Stromal cell of bone marrow (primary cell): Measurements from ENCODE around the gene AOPEP.

ENCODE experiments used
- DNase-seq: peaks from one replicate; pipeline ENCODE4 v3.0.0-alpha.2; 2012; ENCODE audit warnings: low read depth

Gene AOPEP

GRCh38 chr9:94916956-94917355 is 190.5 kb downstream of the AOPEP start:
- no peak for DNase-seq

DNA sequence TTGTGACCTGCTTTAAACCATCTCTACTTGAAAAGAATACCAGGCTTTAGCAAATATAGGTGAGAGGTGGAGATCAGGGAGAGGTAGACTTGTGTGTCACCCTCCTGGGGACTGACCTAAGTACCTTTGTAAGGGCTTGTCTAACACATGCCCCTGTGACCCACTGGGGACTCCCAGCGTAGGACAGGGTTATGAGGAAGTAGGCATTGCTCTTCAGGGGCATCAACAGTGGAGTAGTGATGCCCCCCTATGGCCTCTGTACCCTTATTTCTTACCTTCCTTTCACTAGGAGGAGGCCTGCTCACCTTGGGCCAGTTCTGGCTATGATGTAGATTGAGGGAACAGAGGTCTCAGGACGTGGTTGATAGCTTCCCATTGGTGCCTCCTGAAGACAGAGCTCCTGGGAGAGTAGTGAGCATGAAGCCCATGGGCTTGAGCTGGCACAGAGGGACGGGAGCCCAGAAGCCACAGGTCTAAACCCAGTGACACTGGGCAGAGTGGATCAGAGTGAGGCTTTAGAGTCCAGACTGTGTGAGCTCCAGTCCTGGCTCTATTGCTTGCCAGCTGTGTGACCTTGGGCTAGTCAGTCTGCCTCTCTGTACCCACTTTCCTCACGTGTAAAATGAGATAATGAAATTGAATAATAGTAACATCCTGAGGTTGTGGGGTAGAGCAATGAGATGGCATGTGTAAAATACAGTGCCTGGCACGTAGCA is 191.7 kb downstream of the AOPEP start:
- DNase-seq: no peak

DNA sequence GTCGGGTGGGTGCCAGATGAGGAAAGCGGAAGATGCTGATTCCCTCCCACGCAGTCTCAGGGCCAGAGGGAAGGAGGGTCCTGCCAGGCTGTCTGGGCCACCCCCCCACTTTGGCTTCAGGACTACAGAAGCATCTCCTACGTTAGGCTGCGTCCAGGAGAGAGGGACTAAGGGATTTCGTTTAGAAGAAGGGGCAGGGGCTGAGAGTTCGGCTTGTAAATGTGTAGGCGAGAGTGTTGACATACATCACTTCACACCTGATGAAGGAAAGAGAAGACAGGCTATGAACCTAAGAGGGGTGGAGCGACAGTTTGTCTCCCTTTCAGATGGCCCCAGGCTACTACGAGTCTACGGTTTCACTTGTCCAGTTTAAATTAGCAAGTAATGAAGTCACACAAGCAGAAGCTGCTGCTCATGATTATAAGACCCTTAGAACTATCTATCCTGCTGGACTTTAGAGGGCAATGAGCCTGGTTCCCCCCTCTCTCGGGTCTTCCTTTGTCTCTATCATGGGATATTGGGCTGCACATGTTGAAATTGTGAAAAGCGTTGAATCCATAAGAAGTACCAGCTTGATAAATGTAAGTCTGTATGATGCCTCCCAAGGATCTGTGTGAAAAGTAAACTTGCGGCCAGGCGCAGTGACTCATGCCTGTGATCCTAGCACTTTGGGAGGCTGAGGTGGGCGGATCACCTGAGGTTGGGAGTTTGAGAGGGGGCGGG is 193.0 kb downstream of the AOPEP start:
- no peak for DNase-seq

- DNase-seq: no peak
Observed at GRCh38 chr9:94920420-94921091, 194.1 kb downstream of the AOPEP start.

GRCh38 chr9:94921092-94921471 is 194.6 kb downstream of the AOPEP start:
- DNase-seq: no peak

DNA sequence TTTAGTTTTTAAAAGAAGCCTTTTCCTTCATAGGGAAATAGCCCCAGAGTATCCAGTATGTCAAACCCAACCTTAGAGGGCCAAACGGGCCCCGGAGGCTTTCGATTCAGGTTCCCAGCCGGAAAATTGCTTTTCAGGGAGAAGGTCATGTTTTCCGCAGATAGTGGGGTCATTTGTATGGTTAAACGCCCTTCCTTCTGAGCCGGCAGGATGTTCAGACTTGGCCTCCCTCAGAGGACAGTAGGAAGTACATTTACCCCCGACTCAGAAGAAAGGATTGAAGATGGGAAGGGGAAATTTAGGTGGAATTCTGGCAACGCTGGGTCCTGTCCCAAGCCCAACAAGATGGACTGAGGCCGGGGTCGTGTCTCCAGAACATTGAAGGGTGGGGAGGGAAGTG is 195.2 kb downstream of the AOPEP start:
- DNase-seq: no peak

- DNase-seq: no peak
Observed at GRCh38 chr9:94922098-94922607, 195.7 kb downstream of the AOPEP start.

GRCh38 chr9:94922691-94923107 is 196.2 kb downstream of the AOPEP start:
- no peak for DNase-seq

- no peak for DNase-seq
Observed at GRCh38 chr9:94923326-94924089, 197.0 kb downstream of the AOPEP start.

DNA sequence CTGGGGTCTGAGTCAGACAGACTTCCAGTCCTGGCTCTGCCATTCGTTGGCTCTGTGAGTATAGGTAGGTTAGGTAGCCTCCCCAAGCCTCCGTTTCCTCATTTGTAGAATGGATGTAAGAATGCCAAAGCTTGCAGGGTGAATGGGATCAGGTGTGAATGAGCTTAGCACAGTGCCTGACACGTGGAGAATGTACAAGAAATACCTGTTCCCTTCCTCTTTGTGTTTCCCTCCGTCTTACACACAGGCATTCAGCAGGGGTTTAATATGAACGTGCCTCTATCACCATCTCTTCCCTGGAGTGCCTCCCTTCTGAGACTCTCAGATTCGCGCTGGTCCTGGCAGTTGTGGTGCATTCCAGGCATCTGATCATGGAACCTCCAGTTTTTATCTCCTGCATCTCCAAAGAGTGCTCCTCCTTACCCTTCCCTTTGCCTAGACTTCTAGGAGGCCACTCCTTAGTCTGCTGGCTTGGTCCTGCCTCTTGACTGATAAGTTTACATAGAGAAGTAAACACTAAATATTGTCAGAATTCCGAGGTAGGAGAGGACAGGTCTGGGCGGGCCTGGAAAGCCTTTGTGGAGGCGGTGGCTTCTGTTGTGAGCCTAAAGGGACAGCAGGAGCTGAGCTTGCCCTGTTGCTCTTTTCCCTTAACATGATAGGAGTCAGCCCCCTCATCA is 199.4 kb downstream of the AOPEP start:
- no peak for DNase-seq

- no peak for DNase-seq
Observed at GRCh38 chr9:94926431-94926800, 199.9 kb downstream of the AOPEP start.

DNA sequence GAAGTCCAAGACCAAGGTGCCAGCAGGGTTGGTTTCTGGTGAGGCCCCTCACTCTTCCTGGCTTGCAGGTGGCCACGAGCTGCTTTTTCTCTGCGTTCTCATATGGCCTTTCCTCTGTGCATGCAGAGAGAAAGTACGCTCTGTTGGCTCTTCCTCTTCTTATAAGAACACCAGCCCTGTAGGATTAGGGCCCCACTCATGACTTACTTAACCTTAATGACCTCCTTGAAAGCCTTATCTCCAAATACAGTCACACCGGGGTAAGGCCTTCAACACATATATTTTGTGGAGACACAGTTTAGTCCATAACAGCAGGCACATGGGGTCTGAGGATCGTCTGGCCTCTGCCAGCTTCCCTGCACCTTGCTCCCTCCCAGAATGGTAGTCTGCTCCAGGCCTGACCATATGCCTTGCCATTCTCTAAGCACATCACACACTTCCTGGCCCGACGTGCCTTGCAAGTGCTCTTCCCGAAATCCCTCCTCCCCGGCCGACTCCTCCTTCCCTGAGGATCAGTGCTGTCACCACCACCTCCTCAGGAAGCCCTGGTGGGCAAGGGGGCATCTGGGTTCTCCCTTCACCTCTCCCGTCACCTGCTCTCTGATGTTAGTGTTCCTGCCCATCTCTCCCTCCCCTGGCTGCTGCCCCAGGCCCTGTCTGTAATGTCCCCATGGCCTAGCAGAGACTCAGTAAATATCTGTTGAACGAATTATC is 200.7 kb downstream of the AOPEP start:
- DNase-seq: no peak

GRCh38 chr9:94927762-94928670 is 201.5 kb downstream of the AOPEP start:
- DNase-seq: no peak

DNA sequence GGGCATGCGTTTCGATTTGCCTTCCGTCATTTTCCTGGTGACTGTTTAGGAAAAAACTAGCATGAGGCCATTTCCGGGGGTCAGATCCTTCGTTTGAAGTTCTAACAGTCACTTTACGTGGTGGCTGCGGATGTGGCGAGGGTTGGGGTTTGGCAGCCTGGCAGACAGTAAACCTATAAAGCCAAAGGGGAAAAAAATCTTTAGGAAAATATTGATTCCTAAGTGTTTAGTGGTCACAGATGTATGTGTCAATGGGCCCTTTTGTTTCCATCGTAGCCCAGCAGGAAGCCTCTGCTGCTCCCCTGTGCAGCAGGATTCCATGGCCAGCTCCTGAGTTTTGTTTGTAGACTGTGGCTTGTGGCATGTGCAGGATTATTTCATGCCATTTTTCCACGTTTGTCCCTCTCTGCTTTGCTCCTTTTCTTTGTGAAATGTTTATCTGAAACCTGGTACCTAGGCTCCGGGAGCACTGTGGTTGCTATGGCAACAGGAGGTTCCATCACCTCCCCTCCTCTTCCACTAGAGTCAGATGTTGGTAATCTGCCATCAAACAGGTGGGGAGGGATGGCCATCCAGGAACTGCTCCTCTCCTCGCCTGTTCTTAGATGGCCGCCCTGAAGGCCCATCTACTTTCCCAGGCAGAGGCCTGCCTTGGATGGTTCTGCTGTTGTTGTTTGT is 202.3 kb downstream of the AOPEP start:
- no peak for DNase-seq

GRCh38 chr9:94929369-94929756 is 202.9 kb downstream of the AOPEP start:
- DNase-seq: no peak

DNA sequence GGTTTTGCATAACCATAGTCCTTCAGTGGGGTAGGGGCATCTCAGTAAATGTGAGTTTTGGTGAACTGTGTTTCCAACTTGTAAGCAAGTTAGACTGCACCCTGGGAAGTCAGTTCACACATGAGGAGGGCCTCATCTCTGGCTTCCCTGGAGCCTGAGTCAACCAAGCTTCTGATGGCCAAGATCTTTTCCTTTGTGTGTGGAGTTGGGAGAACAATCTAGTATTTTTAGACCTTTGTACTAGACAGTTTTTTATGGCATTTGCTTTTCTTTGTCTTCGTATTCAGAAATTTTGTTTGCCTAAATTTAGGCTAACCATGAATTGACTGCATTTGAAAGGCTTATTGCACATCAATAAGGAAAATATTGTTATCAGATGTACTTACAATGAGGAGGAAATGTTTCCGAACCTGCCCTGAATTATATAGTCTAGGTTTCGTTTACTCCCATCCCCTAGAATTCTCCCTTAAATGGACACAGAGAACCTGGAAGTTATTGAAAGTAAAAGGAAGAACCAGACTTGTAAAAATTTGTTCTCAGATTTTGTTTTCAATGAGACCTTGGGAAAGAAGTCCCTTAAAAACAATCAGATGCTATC is 204.6 kb downstream of the AOPEP start:
- no peak for DNase-seq

DNA sequence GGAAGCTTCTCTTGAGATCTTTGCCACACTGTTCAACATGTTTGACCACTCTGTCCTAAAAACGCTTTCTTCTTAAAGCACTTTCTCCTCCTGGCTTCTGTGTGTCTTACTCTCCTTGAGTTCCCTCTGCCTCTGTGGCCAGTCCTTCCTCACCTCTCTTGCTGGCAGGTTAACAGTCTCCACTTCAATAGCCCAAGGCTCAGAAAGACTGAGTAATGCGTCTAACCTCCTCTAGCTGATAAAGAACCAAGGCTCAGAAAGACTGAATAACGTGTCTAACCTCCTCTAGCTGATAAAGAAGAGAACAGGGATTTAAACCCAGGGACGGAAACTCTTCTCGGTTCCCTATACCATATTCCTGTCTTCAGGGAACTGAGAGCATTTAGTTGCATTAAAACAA is 205.2 kb downstream of the AOPEP start:
- no peak for DNase-seq

DNA sequence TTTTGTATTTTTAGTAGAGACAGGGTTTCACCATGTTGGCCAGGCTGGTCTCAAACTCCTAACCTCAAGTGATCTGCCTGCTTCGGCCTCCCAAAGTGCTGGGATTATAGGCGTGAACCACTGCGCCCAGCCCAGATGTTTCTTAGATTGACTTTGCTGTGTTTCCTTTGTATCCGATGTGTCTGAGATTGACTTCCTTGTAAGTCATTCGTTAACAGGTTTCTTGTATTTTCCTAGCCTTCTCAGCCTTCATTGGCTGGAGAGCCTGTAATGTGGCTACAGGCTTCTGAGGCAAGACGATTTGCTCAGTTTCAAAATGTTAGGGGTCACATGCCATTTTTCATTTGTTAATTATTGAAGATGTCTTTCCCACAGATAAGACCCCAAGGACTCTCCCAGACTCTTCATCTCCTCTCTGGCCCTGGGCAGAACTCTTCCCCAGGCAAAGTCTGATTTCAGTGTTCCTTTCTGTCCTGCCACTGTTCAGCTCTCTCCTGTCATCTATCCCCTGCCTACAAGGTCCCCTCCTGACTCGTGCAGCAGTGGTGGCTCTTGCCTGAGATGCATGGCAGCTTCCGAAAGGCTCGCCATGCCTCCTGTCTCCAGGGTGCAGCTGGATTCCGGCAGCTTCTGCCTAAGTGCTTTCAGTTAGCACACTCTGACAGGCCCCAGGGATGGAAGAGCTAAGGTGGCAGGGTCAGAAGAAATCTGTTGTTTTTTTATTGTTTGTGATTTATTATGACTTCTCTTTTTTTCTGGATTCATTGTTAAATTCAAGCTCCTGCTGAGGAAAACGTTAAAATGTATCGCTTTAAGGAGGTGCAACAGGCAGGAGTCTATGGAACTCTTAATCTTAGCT is 206.4 kb downstream of the AOPEP start:
- no peak for DNase-seq
